NCI-H226 (cell line): ENCODE measurements around the gene ITGB1BP1.
A peak's percentile ranks its signal among the peaks of the same experiment; 100 is the strongest.

Experiments
- DNase-seq: peaks from one replicate; pipeline ENCODE4 v3.0.0-alpha.2; 2015

The ITGB1BP1 gene, protein sequence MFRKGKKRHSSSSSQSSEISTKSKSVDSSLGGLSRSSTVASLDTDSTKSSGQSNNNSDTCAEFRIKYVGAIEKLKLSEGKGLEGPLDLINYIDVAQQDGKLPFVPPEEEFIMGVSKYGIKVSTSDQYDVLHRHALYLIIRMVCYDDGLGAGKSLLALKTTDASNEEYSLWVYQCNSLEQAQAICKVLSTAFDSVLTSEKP

DNA sequence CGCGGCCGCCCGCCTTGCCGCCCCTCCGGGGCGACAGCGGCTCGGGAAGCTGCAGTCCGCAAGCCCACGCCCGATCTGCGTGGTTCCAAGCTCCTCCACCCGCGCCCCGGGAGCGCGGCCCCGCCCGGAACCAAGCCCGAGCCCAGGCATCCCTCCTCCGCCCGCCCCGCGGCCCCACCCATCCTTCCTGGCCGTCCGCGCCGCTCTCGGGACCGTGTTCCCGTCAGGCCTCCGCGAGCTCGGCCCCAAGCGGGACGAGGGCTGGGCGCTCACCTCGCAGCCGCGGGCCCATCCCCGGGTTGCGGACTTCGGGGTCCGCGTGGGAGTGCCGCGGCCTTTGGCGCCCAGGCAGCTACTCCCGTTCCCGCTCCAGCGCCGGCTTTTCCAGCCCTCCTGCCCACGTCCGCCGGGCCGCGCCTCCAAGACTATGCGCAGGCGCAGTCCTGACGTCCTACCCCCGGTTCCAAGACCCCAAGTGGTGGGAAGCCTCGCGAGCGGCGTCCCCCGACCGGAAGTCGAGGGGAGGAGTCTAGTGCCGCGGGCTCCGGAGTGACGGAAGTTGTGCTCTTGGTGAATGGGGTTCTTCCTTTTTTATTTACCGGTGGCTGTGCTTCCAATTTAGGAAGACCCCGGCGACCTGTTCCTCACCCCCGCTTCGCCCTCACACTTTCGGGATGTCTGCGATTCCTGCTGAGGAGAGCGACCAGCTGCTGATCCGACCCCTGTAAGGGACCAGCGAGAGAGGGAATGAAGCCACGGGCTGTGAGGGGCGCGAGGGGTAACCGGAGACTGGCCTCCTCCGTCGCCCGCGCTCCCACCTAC lies at the start of gene ITGB1BP1, which contains the start of gene CPSF3:
TSS of gene ITGB1BP1 (minus strand) at position 429 of the 822 bp plus-strand sequence. CDS start 4,831 bp downstream, outside the sequence.
TSS of gene CPSF3 (plus strand) at position 555 of the 822 bp plus-strand sequence. CDS start at position 675, 120 bp downstream.
- DNase-seq: peak; percentile 94

DNA sequence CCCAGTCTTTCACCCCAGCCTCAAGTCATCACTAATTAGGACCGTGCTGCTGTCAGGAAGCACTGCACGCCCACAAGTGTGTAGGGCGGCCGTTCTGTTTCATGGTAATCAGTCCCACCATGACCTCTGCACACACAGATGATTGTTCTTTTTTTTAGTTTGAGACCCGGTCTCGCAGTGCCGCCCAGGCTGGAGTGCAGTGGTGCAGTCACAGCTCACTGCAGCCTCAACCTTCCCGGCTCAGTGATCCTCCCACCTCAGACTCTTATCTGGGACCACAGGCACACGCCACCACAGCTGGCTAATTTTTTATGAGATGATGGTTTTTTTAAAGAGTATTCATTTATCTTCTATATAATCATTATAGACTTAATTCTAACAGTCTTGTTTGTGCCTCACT lies 49.2 kb upstream of the ITGB1BP1 start:
- no peak for DNase-seq

DNA sequence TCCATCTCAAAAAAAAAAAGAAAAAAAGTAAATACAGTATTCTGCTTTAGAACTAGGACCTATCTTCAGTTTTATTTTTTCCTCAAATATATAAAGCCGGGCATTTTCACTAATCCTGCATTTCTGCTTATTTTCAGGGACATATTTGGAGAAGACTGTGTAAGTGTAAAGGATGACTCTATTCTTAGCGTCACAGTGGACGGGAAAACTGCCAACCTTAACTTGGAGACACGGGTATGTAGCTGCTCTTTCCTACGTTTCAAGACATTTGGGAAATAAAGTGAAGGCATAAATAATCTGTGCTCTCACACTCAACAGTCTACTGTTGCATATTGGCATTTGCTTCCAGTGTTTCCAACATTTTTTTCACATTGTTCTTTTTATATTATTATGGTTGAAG lies 47.9 kb upstream of the ITGB1BP1 start:
- no peak for DNase-seq

DNA sequence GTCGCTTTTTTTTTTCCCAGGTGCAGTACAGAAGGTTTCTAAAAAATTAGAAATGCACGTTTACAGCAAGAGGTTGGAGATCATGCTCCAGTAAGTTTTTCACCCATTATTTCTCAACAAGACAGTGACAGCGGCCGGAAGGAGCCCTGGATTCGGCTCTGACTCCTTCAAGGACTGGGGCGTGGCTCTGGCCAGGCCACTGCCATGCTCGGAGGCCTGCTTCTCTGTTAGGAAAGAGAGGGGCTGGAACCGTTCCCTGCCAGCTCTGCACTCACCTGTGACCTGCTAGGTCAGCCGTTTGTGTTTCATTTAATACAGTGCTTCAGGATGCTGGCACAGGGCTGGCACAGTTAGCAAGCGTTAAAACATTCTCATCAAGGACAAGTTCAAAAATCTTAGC lies 44.4 kb upstream of the ITGB1BP1 start:
- DNase-seq: no peak

DNA sequence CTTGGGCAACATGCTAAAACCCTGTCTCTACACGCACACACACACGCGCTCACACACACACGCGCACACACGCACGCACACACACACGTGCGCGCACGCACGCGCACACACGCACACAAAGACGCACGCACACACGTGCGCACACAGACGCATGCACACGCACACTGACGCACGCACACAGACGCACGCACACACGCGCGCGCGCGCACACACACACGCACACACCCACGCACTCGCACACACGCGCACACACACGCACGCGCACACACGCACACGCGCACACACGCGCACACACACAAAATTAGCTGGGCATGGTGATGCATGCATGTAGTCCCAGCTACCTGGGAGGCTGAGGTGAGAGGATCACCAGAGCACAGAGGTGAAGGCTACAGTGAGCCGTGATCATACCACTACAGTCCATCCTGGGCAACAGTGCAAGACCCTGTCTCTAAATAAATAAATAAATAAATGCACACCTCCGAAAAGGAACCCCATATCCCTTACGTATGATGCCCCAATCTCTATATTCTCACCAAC lies 42.9 kb upstream of the ITGB1BP1 start:
- no peak for DNase-seq

DNA sequence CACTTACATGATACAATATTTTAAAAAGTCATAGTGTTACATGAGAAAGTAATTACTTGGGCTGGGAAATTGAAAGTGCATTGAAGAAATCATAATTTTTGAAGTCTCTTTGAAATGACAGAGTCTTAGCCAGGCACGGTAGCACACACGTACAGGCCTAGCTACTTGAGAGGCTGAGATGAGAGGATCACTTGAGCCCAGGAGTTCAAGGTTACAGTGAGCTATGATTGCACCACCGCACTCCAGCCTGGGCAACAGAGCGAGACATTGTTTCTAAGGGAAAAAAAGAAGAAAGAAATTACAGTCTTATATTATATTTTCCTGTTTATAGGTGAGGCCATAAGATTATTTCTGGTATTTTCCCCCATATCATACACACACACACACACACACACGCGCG lies 41.8 kb upstream of the ITGB1BP1 start:
- DNase-seq: no peak

DNA sequence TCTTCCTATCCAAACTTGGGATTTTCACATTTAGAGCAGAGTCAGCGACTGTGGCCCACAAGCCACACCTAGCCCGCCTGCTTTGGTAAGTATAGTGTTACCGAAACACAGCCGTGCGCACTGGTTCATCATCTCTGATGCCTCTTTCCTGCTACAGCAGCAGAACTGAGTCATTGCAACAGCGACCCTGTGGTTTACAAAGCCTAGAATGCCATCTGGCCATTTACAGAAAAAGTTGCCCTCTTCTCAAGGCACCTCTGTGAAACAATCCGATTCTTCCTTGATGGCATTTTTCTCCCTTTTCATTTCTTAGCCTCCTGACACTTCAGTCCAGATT lies 40.3 kb upstream of the ITGB1BP1 start:
- DNase-seq: no peak

DNA sequence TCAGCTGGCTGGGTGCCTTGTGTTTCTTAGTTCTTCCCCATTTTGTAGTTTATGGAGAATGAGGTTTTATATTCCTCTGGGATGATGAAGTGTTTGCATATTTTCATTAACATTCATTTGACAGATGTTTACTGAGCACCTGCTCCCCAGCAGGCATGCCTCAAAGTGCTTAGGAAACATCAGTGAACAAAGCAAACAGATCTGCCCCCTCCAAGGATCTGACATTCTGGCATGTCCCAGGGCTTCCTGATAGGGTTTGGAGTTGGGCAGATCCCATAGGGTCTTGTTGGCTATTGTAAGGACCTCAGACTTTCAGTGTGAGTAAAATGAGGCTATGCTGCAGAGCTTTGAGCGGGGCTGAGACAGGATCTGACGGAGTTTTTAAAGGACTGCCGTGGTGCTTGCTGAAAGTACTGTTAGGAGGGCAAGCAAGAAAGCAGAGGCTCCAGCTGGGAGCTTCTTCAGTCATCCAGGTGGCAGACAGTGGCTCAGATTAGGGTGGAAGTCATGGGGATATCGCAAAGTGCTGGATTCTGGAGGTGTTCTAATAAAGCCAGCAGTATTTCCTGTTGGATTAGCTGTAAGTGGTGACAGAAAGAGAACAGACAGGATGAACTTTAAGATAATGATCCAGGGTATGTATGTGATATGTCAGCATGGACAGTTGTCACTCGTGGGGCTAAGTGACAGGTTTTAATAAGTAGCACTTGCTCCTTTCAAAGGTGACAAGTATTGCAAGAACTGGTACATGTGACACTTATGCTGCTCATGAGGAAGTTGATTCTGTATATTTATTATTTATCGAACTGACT lies 39.8 kb upstream of the ITGB1BP1 start:
- no peak for DNase-seq

DNA sequence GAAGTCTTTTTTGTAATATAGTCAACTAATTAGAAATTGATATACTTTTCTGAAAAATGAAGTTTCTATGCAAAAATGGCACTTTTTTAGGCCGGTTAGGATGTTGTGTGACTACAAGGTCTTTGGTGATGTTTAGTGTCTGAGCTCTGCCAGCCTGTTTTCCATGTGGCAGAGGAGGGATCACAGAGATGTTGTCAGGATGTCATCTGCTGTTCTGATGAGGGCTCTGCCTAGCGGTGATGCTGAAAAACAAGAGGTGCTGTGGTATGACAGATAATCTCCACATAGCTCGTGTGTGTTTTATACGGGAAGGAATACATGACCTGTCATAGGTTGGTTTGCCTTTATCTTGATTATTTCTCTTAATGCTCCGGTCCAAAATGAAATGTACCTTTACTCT lies 39.0 kb upstream of the ITGB1BP1 start:
- no peak for DNase-seq

DNA sequence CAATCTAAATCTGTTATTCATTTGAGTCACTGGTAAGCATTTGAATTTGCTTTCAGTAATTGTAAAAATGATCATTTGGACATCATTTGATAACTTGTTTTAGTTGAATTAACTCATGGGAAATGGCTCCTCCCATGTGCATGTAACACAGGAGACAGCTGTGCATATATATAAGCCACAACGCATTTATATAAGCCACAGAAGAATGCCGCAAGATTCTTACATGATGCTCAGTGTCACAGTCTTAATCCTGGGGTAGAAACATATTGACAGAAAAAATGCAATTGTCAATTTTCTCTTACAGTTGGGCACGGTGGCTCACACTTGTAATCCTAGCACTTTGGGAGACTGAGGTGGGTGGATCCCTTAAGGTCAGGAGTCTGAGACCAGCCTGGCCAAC lies 37.8 kb upstream of the ITGB1BP1 start:
- no peak for DNase-seq

DNA sequence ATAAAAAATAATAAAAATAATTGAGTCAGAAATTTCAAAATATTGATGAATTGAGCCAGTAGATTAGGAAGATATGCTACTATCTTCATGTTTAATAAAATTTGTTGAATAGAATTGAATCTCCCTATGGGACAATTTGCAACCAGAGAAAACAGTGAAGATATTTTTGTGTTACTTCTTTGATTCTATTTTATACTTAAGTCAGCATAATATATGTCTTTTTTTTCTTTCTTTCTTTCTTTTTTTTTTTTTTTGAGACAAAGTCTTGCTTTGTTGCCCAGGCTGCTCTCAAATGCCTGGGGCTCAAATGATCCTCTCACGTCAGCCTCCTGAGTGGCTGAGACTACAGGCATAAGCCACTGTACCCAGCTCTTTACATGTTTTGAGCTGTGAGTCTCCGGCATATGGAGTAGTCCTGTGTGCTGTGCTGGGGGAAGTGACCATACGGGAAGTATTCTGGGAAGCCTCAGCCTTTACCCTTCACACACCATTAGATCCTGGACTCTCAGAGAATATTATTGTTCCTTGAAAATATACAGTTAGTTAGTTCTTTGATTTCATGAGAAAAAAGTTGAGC lies 37.2 kb upstream of the ITGB1BP1 start:
- DNase-seq: no peak

DNA sequence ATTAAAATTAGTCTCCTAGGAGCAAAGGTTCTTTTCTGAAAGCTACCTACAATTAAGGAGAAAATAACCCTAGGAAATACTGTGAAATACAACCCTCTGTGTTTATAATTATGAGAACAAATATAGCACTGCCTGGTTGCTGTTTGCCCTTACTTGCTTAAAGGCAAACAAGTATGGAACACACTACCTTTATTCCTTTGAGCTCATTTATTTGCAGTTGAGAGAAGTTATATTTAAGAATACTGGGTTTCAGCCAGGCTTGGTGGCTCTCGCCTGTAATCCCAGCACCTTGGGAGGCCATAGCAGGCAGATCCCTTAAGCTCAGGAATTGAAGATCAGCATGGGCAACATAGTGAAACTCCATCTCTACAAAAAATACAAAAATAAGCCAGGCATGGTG lies 27.9 kb upstream of the ITGB1BP1 start:
- no peak for DNase-seq

DNA sequence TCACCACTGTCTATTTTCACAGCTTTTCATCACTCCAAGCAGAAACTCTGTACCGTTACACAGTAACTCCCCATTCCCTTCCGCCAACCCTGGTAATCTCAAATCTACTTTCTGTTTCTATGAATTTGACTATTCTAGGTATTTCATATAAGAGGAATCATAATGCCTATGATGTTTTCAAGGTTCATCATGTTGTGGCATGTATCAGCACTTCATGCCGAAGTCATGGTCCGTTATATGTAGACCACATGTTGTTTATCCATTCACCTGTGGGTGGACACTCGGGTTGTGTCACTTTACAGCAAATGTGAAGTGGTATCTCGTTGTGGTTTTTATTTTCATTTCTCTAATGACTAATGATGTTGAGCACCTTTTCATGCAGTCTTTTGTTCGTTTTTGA lies 21.8 kb upstream of the ITGB1BP1 start:
- no peak for DNase-seq

DNA sequence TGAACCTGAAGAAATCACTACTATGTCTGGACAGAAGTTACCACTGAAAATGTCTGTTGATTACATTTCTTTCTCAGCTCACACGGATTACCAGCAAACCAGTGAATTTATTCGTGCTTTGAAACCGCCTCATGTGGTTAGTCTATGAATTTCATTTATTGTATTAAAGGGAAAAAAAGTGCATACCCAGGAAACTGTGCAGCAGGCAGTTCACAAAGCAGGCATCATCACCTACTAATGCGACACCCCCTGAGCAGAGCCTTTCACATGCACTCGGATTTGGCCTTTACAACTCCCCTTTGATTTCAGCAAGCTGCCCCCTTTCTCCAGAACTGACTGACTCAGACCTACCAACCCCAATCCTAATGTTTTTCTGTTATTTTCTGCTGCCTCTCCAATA lies 20.2 kb upstream of the ITGB1BP1 start:
- no peak for DNase-seq

DNA sequence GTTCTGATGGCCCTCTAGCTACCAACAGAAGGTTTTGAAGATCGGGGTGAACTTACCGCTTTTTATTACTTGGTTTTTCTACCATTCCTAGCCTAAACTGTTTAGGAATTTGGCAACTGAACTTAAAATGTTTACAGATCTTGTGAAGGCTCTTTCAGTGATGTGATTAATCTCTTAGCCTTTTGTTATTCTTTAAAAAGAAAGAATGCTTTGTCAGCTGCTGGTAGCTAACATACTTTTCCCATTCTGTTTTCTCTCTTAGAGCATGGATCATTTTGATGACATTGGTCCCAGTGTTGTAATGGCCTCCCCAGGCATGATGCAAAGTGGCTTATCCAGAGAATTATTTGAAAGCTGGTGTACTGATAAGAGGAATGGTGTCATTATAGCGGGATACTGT lies 18.2 kb upstream of the ITGB1BP1 start:
- DNase-seq: no peak

DNA sequence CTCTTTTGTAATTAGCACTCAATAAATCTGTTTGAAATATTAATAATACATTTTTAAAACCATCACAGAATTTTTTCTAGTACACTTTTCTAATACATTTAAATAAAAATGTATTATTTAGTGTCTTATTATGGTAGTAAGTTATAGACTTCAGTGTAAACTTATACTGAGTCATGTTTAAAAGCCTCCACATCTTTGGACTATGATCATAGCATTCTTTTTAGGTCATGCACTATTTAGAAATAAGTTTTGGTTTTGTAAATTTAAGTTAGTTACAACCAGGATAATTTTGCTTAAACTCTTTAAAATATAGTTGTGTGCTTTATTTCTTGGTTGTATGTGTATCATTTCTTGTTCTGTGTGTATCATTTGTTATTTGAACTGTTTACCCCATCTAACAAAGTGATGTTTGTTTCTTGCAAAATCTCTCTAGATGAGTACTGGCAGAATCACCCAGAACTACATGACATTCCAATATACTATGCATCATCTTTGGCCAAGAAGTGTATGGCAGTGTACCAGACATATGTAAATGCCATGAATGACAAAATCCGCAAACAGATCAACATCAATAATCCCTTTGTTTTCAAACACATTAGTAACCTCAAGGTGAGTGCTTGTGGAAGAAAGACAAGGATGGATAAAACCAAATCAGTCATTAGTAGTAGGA lies 16.9 kb upstream of the ITGB1BP1 start:
- DNase-seq: no peak

DNA sequence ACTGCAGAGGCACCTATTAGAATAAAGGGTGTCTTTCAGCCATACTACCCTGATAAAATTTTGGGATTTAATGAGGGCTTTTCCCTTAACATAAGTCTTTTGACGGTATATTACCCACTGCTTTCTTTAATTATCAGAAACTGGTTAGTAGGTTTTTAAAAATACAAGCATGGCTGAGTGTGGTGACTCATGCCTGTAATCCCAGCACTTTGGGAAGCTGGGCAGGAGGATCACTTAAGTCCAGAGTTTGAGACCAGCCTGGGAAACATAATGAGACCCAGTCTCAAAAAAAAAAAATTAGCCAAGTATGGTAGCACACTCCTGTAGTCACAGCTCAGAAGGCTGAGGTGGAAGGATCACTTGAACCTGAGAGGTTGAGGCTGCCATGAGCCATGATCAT lies 16.2 kb upstream of the ITGB1BP1 start:
- no peak for DNase-seq

DNA sequence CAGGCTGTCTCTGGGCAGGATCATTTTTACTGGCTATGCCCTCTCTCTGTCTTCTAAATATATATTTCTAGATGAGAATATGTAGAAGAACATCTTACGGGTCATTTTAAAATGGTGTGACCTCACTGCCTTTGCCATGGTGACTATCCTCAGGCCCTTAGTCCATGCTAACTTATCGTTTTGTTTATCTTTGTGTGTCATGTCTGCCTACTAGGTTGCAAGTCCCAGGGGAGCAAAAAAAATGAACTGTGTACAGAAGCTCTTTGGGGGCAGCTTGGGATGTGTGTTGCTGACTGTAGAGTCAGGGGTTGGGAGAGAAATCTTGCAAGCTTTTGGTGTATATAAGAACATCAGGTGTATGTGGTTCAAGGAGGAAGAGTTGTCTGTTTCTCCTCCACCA lies 11.2 kb upstream of the ITGB1BP1 start:
- DNase-seq: no peak

DNA sequence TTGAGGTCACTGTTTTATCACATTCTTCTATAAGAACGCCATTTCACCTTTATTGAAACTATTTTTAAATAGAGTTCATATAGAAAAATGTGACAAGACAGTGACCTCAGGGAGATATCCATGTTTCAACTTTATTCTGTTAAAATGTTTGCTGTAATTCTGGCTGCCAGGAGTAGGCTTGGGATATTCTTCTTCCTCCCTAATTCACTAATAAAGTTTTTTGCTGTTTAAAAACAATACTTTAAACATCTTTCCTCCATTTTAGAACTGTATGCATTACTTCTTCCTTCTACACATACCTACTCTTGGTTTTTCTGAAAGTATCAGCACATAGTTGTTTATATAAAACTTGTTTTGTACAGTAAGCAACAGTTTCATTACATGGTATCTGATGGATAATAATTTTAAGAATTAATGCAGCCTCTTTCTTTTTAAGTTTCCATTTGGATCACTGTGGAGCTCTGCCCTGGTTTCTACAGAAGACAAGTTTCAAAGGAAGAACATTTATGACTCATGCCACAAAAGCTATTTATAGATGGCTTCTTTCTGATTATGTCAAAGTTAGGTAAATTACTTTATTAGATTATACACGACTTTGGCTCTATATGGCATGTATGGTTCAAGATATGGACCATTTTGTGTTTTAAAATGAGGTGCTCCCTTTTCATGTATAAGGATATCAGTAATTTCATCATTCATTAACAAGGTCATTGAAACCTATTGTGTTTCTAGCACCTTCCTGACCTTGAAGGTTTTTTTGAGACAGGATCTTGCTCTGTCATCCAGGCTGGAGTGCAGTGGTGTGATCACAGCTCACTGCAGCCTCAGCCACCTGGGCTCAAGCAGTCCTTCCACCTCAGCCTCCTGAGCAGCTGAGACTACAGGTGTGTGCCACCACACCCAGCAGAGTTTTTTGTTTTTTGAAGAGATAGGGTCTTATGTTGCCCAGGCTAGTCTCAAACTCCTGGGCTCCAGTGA lies 7.3 kb upstream of the ITGB1BP1 start:
- no peak for DNase-seq

DNA sequence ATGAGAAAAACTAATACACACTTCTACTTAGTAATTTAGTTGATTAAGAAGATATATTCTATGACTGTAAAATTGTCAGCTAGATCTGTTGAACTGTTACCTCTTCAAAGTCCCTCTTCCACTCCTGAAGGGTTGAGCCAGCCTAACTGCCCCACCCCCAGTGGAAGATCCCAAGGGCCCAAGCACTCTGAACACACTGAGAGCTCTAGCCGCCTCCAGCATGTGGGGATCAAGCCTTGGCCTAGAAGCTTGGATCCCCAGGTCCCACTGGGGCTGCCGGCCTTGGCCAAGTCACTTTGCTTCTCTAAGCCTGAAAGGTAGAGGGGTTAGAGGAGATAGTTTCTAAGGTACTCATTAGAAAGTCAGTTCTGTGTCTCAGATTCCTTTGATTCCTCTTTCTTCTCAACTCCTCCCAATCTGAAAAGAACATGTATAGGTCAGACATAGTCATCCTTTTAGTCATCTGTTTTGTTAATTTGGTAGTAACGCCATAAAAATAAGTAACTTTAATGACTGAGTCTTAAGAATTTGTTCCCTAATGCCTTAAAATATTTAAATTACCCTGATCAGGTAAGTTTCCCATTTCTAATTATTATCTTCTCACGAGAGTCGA lies 5.7 kb upstream of the ITGB1BP1 start:
- no peak for DNase-seq
